Thyroid gland (tissue), 4 donors: ENCODE results near the gene SPATA13. TPM values are rescaled to one million over a fixed set of nuclear protein-coding genes. Genes with fewer than 3 reads are reported as not detected.

Experiments
- DNase-seq, 2 donors: peaks; one replicate each; pipeline ENCODE4 v3.0.0-alpha.2; 2019
- H3K27ac ChIP-seq, 3 donors: fragments of 200-600 bp; sonication (generic); 1 replicate in 2 of 3; 2 replicates in 1 of 3; pipeline ENCODE4 v1.5.1; 2016 to 2019; ENCODE audit warnings: mild to moderate bottlenecking in 1 of 3, moderate library complexity in 1 of 3
- H3K27me3 ChIP-seq: fragments of 200-600 bp; sonication (generic); one replicate; pipeline ENCODE4 v1.5.1; 2019
- H3K36me3 ChIP-seq, 2 donors: fragments of 200-600 bp; sonication (generic); one replicate each; pipeline ENCODE4 v1.5.1; 2016 to 2019
- H3K4me1 ChIP-seq, 2 donors: fragments of 200-600 bp; sonication (generic); one replicate each; pipeline ENCODE4 v1.5.1; 2017 to 2019
- H3K4me3 ChIP-seq, 3 donors: fragments of 200-600 bp; sonication (generic); replicated peaks in 1 of 3; 1 replicate in 2 of 3; 2 replicates in 1 of 3; pipeline ENCODE4 v1.5.1; 2016; ENCODE audit warnings: mild to moderate bottlenecking in 1 of 3
- H3K9me3 ChIP-seq: fragments of 200-600 bp; sonication (generic); one replicate; pipeline ENCODE4 v1.5.1; 2017
- POLR2A ChIP-seq, 2 donors: fragments of 450-650 bp; IDR thresholded peaks; one replicate each; pipeline ENCODE4 v1.6.1; 2017; ENCODE audit warnings: antibody characterized with exemption in 2 of 2, mild to moderate bottlenecking in 2 of 2, moderate library complexity in 1 of 2
- WGBS, 2 donors: methylation state at CpG; one replicate each; pipeline ENCODE4 v1.1.5; 2017; 5-methylcytosine and 5-hydroxymethylcytosine counted together
- intact Hi-C: fragments of 100-400 bp; cut with DNase I; formaldehyde crosslinking; loops from one replicate; pipeline ENCODE4 v1.15.1; 2023
- total RNA-seq, 4 donors: library from RNA; depleted of rRNA; stranded (reverse); fragments of >200 nt; gene quantifications; one replicate each; pipeline ENCODE4 v1.2.3, GENCODE V29; 2016
- TF ChIP-seq, protein P1 (sequence below), 6 experiments: fragments of 200-600 bp in 3 of 6; fragments of 450-650 bp in 3 of 6; sonication (generic) in 3 of 6; IDR thresholded peaks; one replicate each; pipeline ENCODE4 v1.5.1; 2016 to 2019; ENCODE audit warnings: antibody characterized with exemption in 6 of 6, mild to moderate bottlenecking in 2 of 6, inconsistent platforms in 1 of 6, moderate library complexity in 1 of 6

The SPATA13 gene
- total RNA-seq, 4 donors from 2014 or later, result 43.2 to 95.4 (median 51.1) TPM

- Histone ChIP-seq H3K36me3 (no peaks in the 10 kb centered on the region), H3K4me1 (no peaks in the 10 kb centered on the region), H3K27me3 (no peaks in the 10 kb centered on the region), H3K9me3 (no peaks in the 10 kb centered on the region), H3K4me3 (no peak overlapping the region), H3K27ac (no peak overlapping the region)
- intact Hi-C loops, result no loop called here
- no peak for TF ChIP-seq POLR2A (IDR thresholded peaks at IDR 0.05)
- DNase-seq, result no peak
- WGBS, 2 donors, result 79 to 85% methylated on average over 7 of the region's 7 CpGs
These were observed 27.3 kb upstream of the SPATA13 start for GRCh38 chr13:24133021-24133795.

GRCh38 chr13:24134231-24134630 lies 26.3 kb upstream of the SPATA13 start:
- no peak for TF ChIP-seq POLR2A (IDR thresholded peaks at IDR 0.05)
- TF ChIP-seq, protein P1, sequence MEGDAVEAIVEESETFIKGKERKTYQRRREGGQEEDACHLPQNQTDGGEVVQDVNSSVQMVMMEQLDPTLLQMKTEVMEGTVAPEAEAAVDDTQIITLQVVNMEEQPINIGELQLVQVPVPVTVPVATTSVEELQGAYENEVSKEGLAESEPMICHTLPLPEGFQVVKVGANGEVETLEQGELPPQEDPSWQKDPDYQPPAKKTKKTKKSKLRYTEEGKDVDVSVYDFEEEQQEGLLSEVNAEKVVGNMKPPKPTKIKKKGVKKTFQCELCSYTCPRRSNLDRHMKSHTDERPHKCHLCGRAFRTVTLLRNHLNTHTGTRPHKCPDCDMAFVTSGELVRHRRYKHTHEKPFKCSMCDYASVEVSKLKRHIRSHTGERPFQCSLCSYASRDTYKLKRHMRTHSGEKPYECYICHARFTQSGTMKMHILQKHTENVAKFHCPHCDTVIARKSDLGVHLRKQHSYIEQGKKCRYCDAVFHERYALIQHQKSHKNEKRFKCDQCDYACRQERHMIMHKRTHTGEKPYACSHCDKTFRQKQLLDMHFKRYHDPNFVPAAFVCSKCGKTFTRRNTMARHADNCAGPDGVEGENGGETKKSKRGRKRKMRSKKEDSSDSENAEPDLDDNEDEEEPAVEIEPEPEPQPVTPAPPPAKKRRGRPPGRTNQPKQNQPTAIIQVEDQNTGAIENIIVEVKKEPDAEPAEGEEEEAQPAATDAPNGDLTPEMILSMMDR (IDR thresholded peaks at IDR 0.05), result no peak
- intact Hi-C loops, result no loop called here
- Histone ChIP-seq H3K27ac (no peak overlapping the region), H3K36me3 (no peaks in the 10 kb centered on the region), H3K4me1 (no peaks in the 10 kb centered on the region), H3K4me3 (no peak overlapping the region), H3K27me3 (no peaks in the 10 kb centered on the region), H3K9me3 (no peaks in the 10 kb centered on the region)
- 66 to 67% methylated on average over 7 of the region's 7 CpGs for WGBS, 2 donors
- DNase-seq, result no peak

- H3K9me3 ChIP-seq, result no peaks in the 10 kb centered on the region
- no peaks in the 10 kb centered on the region for H3K4me1 ChIP-seq
- DNase-seq, result no peak
- H3K27ac ChIP-seq, result no peak overlapping the region
- H3K27me3 ChIP-seq, result no peaks in the 10 kb centered on the region
- no peak overlapping the region for H3K4me3 ChIP-seq
- no peaks in the 10 kb centered on the region for H3K36me3 ChIP-seq
- intact Hi-C loops, result no loop called here
- TF ChIP-seq, protein P1 (IDR thresholded peaks at IDR 0.05), result no peak
- TF ChIP-seq POLR2A (IDR thresholded peaks at IDR 0.05), result no peak
- 79 to 81% methylated on average over 6 of the region's 6 CpGs for WGBS, 2 donors
These were observed 25.8 kb upstream of the SPATA13 start for GRCh38 chr13:24134757-24135156.

DNA sequence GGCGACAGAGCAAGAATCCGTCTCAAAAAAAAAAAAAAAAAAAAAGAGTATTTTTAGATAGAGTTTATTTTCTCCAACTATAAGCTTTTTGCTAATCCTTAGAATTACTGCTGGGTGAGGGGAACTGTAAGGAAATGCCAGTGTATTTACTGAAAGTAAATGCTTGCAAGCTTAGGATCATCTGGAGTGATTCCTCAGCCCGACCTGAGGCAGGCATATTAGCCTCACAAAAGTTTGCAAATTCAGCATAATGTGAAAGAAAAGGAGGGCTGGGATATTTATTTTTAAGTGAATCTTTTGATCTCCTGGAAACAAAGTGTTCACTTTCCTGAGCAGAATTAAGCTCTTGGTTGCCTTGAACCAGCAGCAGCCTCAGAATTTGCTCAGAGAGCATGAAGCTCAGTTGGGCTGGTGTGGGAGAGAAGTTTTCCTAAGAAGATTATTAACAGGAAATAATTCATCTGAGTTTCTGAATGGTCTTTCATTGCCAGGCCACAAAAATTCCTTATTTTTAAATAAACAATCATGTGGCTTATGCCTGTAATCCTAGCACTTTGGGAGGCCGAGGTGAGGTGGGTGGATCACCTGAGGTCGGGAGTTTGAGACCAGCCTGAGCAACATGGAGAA lies 24.7 kb upstream of the SPATA13 start:
- Histone ChIP-seq H3K4me3 (no peak overlapping the region), H3K27ac (no peak overlapping the region), H3K27me3 (no peaks in the 10 kb centered on the region), H3K4me1 (peaks cover 0 to 5% of the 10 kb centered on the region in 2 donors), H3K36me3 (no peaks in the 10 kb centered on the region), H3K9me3 (no peaks in the 10 kb centered on the region)
- no peak for TF ChIP-seq POLR2A (IDR thresholded peaks at IDR 0.05)
- TF ChIP-seq, protein P1 (IDR thresholded peaks at IDR 0.05), result no peak
- DNase-seq, result no peak
- WGBS, 2 donors, result 79 to 83% methylated on average over 5 of the region's 5 CpGs
- intact Hi-C loops, result no loop called here

DNA sequence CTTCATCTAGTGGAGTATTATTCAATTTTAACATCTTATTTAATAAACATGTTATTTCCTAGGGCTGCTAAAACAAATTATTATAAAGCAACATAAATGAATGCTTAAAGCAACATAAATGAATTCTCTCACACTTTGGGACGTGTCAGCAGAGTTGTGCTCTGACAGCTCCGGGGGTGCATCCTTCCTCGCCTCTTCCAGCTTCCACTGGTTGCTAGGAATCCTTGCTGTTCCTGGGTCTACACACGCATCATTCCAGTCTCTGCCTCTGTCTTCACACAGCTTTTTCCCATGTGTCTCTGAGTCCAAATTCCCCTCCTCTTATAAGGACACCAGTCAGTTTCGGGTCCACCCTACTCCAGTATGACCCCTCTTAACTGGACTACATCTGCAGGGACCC lies 21.6 kb upstream of the SPATA13 start:
- no peak overlapping the region for H3K4me3 ChIP-seq
- no peaks in the 10 kb centered on the region for H3K36me3 ChIP-seq
- H3K9me3 ChIP-seq, result no peaks in the 10 kb centered on the region
- intact Hi-C loops, result no loop called here
- peaks cover 0 to 5% of the 10 kb centered on the region in 2 donors for H3K4me1 ChIP-seq
- no peak for DNase-seq
- TF ChIP-seq, protein P1 (IDR thresholded peaks at IDR 0.05), result no peak
- no peak for TF ChIP-seq POLR2A (IDR thresholded peaks at IDR 0.05)
- no peak overlapping the region for H3K27ac ChIP-seq
- 91 to 94% methylated on average over 5 of the region's 5 CpGs for WGBS, 2 donors
- no peaks in the 10 kb centered on the region for H3K27me3 ChIP-seq
